Smooth muscle cell (in vitro differentiated cells): ENCODE data around the gene INO80E. TPM values are rescaled to one million over a fixed set of nuclear protein-coding genes. Genes with fewer than 3 reads are reported as not detected.

Source experiments
- DNase-seq: peaks from one replicate; lab custom pipeline; 2025; ENCODE audit not compliant: unreplicated experiment; lab: John Stamatoyannopoulos, UW
- H2AFZ ChIP-seq: fragments of 200-600 bp; sonication (generic); 2 replicates; pipeline ENCODE4 v1.6.0; 2016; ENCODE audit warnings: antibody characterized with exemption, low read depth, mild to moderate bottlenecking
- H3F3A ChIP-seq: fragments of 200-600 bp; sonication (generic); 2 replicates; pipeline ENCODE4 v1.6.0; 2017; ENCODE audit warnings: antibody characterized with exemption, low read depth
- H3K27ac ChIP-seq: fragments of 200-600 bp; sonication (generic); 2 replicates; pipeline ENCODE4 v1.5.1; 2016; ENCODE audit warnings: low read depth, mild to moderate bottlenecking
- H3K27me3 ChIP-seq: fragments of 200-600 bp; sonication (generic); 2 replicates; pipeline ENCODE4 v1.6.1; 2016; ENCODE audit warnings: low read depth, mild to moderate bottlenecking
- H3K36me3 ChIP-seq: fragments of 200-600 bp; sonication (generic); 2 replicates; pipeline ENCODE4 v1.5.1; 2016; ENCODE audit warnings: low read depth
- H3K4me1 ChIP-seq: fragments of 200-600 bp; sonication (generic); 2 replicates; pipeline ENCODE4 v1.5.1; 2016; ENCODE audit warnings: low read depth
- H3K4me2 ChIP-seq: fragments of 200-600 bp; sonication (generic); 2 replicates; pipeline ENCODE4 v1.6.0; 2016; ENCODE audit warnings: mild to moderate bottlenecking
- H3K4me3 ChIP-seq: fragments of 200-600 bp; sonication (generic); 2 replicates; pipeline ENCODE4 v1.5.1; 2016; ENCODE audit warnings: mild to moderate bottlenecking
- H3K79me2 ChIP-seq: fragments of 200-600 bp; sonication (generic); 2 replicates; pipeline ENCODE4 v1.6.0; 2016; ENCODE audit warnings: low read depth, mild to moderate bottlenecking
- H3K9ac ChIP-seq: fragments of 200-600 bp; sonication (generic); 2 replicates; pipeline ENCODE4 v1.6.0; 2016; ENCODE audit warnings: low read depth
- H3K9me3 ChIP-seq: fragments of 200-600 bp; sonication (generic); replicated peaks from 2 replicates; pipeline ENCODE4 v1.5.1; 2016; ENCODE audit warnings: low read depth
- H4K20me1 ChIP-seq: fragments of 200-600 bp; sonication (generic); 2 replicates; pipeline ENCODE4 v1.6.0; 2016; ENCODE audit warnings: low read depth
- WGBS: methylation state at CpG from one replicate; pipeline ENCODE4 v1.1.7; 2016; ENCODE audit warnings: low lambda C conversion rate; 5-methylcytosine and 5-hydroxymethylcytosine counted together
- polyA plus RNA-seq: library from polyadenylated mRNA; unstranded; fragments of >200 nt; fragmentation: Nextera tagmentation; extraction: Ambion mirVana; gene quantifications from 2 replicates; pipeline ENCODE4 v1.2.1, GENCODE V29; 2016
- total RNA-seq: library from RNA; depleted of rRNA; stranded (reverse); fragments of >200 nt; gene quantifications from 2 replicates; pipeline ENCODE4 v1.2.3, GENCODE V29; 2014
- TF ChIP-seq, protein P1 (sequence below): fragments of 200-600 bp; sonication (generic); IDR thresholded peaks from 2 replicates; pipeline ENCODE4 v1.5.1; 2017; ENCODE audit warnings: borderline replicate concordance, mild to moderate bottlenecking, antibody characterized with exemption; ENCODE audit not compliant: insufficient read depth, poor library complexity, severe bottlenecking

Gene INO80E
- total and polyA plus RNA-seq, 2 experiments from 2014 or later: 17.7 to 181 TPM

DNA sequence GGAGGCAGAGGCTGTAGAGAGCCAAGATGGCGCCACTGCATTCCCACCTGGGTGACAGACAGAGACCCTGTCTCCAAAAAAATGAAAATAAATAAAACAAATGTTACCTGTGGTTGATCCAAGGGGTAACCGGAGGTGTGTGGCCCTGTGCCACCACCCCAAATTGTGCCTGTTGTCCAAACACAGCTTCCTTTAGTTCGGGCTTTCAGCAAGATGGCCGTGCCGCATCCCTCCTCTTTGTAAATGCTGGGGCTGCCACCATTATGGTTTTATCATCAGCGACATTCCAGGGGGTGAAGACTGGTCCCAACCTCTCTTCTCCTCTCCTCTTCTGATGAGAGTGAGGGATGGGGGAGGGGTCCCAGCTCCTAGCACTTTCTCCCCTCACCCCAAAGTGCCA is 26.8 kb downstream of the INO80E start, which contains the start of gene C16orf92:
TSS of gene C16orf92 (plus strand) at position 312 of the 400 bp plus-strand sequence. CDS start 143 bp downstream, outside the sequence.
- no peaks in the 10 kb centered on the region for H3F3A ChIP-seq
- H3K4me2 ChIP-seq: no peak within 1 kb of the TSS
- TF ChIP-seq, protein P1, sequence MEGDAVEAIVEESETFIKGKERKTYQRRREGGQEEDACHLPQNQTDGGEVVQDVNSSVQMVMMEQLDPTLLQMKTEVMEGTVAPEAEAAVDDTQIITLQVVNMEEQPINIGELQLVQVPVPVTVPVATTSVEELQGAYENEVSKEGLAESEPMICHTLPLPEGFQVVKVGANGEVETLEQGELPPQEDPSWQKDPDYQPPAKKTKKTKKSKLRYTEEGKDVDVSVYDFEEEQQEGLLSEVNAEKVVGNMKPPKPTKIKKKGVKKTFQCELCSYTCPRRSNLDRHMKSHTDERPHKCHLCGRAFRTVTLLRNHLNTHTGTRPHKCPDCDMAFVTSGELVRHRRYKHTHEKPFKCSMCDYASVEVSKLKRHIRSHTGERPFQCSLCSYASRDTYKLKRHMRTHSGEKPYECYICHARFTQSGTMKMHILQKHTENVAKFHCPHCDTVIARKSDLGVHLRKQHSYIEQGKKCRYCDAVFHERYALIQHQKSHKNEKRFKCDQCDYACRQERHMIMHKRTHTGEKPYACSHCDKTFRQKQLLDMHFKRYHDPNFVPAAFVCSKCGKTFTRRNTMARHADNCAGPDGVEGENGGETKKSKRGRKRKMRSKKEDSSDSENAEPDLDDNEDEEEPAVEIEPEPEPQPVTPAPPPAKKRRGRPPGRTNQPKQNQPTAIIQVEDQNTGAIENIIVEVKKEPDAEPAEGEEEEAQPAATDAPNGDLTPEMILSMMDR: no peak
- H3K36me3 ChIP-seq: no peaks in the 10 kb centered on the region
- no peak for DNase-seq
- no peaks in the 10 kb centered on the region for H3K4me1 ChIP-seq
- WGBS: 90% methylated on average over 6 of the region's 6 CpGs
- no peak within 1 kb of the TSS for H2AFZ ChIP-seq
- no peaks in the 10 kb centered on the region for H3K79me2 ChIP-seq
- no peaks in the 10 kb centered on the region for H3K9me3 ChIP-seq
- H3K9ac ChIP-seq: no peak within 1 kb of the TSS
- no peak within 1 kb of the TSS for H3K4me3 ChIP-seq
- H3K27ac ChIP-seq: no peak within 1 kb of the TSS
- H4K20me1 ChIP-seq: no peaks in the 10 kb centered on the region
- peaks cover 8% of the 10 kb centered on the region for H3K27me3 ChIP-seq

DNA sequence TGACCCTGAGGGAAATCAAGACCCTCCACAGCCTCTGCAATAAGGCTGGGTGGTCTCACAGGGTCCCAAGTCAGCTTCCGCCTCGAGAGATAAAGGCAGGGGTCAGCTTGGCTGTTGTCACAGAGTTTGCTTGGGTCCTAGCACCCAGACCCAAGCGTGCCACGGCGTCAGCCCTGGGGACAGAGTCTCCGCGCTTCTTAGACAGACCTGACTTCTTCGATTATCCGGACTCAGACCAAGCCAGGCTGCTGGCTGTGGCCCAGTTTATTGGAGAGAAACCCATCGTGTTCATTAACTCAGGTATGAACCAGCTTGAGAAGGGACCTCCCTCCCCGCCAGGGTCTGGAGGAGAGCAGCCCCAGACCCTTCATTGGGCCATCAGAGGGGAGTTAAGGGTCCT is 27.5 kb downstream of the INO80E start:
- H3K4me1 ChIP-seq: no peaks in the 10 kb centered on the region
- H3K4me3 ChIP-seq: no peak overlapping the region
- no peak overlapping the region for H3K4me2 ChIP-seq
- no peaks in the 10 kb centered on the region for H3K36me3 ChIP-seq
- H4K20me1 ChIP-seq: no peaks in the 10 kb centered on the region
- no peak overlapping the region for H3K27ac ChIP-seq
- 91% methylated on average over 11 of the region's 11 CpGs for WGBS
- DNase-seq: no peak
- H3K9ac ChIP-seq: no peak overlapping the region
- no peaks in the 10 kb centered on the region for H3K9me3 ChIP-seq
- no peaks in the 10 kb centered on the region for H3K79me2 ChIP-seq
- TF ChIP-seq, protein P1: no peak
- H3K27me3 ChIP-seq: peaks cover 9% of the 10 kb centered on the region
- no peaks in the 10 kb centered on the region for H3F3A ChIP-seq
- no peak overlapping the region for H2AFZ ChIP-seq

DNA sequence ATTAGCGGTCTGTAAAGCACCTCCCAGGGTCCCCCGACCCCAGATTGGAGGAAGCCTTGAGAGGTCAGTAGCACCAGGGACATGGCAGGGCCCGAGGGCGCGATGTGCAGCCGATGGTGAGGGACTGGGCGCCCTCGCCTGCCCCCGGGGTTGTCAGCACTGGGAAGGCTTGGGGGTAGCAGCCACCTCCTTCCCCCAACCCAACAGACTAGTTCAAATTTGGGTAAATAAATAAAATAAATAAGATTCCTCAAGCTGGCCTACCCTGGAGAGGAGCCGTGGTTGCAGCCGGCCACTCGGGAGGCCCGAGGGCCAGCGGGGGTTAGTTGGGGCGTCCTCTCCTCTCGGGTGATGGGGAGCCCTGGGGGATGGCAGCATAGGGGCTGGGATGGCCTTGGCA is 28.4 kb downstream of the INO80E start:
- Histone ChIP-seq H3K27me3 (peaks cover 17% of the 10 kb centered on the region), H3K9ac (no peak overlapping the region), H3K4me1 (no peaks in the 10 kb centered on the region), H3K27ac (no peak overlapping the region), H3K36me3 (no peaks in the 10 kb centered on the region), H3F3A (no peaks in the 10 kb centered on the region), H3K9me3 (no peaks in the 10 kb centered on the region), H3K4me2 (no peak overlapping the region), H3K4me3 (no peak overlapping the region), H4K20me1 (no peaks in the 10 kb centered on the region), H3K79me2 (no peaks in the 10 kb centered on the region), H2AFZ (no peak overlapping the region)
- no peak for DNase-seq
- WGBS: 90% methylated on average over 16 of the region's 16 CpGs
- TF ChIP-seq, protein P1: no peak

DNA sequence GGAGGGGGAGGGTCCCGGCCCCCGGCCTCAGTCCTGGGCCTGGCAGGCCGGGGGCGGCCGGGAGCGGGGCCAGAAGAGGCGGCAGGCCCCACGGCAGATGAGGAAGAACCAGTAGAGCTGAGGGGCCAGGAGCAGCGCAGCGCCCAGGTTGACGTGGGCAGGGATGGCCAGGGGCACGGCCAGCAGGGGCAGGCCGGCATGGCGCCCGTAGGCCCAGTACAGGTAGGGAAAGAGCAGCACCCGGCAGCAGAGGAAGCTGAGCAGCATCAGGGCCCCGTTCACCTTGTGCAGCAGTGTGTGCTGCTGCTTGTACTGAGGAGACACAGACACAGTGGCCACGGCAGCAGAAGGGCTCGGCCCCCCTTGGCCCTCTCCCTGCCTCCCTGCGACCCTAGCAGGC is 29.1 kb downstream of the INO80E start:
- Histone ChIP-seq H3K4me2 (no peak overlapping the region), H3K9me3 (no peaks in the 10 kb centered on the region), H3K9ac (no peak overlapping the region), H3K36me3 (no peaks in the 10 kb centered on the region), H3K4me3 (no peak overlapping the region), H4K20me1 (no peaks in the 10 kb centered on the region), H3F3A (no peaks in the 10 kb centered on the region), H3K4me1 (no peaks in the 10 kb centered on the region), H3K27ac (no peak overlapping the region), H3K79me2 (no peaks in the 10 kb centered on the region), H3K27me3 (peaks cover 24% of the 10 kb centered on the region), H2AFZ (no peak overlapping the region)
- DNase-seq: no peak
- 94% methylated on average over 5 of the region's 20 CpGs for WGBS
- TF ChIP-seq, protein P1: no peak
